B cell (primary cell): ENCODE results near the gene AKR1C3. TPM values are rescaled to one million over a fixed set of nuclear protein-coding genes. Genes with fewer than 3 reads are reported as not detected.

Experiments used
- ATAC-seq: fragments of 200-7000 bp; cut with Tn5 transposase; one replicate; pipeline ENCODE4 v1.10.0; 2021; ENCODE audit warnings: low read depth, mild to moderate bottlenecking, moderate number of reproducible peaks, moderate library complexity
- CTCF ChIA-PET: fragments of 350-600 bp; sonication (Branson Sonifier 250); formaldehyde crosslinking; loops from one replicate; lab custom pipeline; 2021; ENCODE audit warnings: antibody characterized with exemption, inconsistent platforms; lab: Charles Lee
- POLR2A ChIA-PET: fragments of 350-600 bp; sonication (Branson Sonifier 250); formaldehyde crosslinking; loops from one replicate; lab custom pipeline; 2021; ENCODE audit warnings: antibody characterized with exemption; lab: Charles Lee
- DNase-seq: peaks from one replicate; pipeline ENCODE4 v3.0.0; 2013
- H2AFZ ChIP-seq: 2 replicates; pipeline ENCODE4 v1.6.1; 2012; ENCODE audit warnings: mild to moderate bottlenecking, low read depth, low read length; ENCODE audit not compliant: insufficient read depth, poor library complexity, severe bottlenecking
- H3K27ac ChIP-seq, 2 donors: 1 replicate in 1 of 2; 2 replicates in 1 of 2; pipeline ENCODE4 v1.5.1; 2012 to 2013; ENCODE audit warnings: low read length in 2 of 2, mild to moderate bottlenecking in 2 of 2, moderate library complexity in 1 of 2
- H3K27me3 ChIP-seq, 4 experiments: fragments of 200-600 bp in 1 of 4; sonication (generic) in 1 of 4; replicated peaks in 1 of 4; 1 replicate in 2 of 4; 2 replicates in 2 of 4; pipeline versions ENCODE4 v1.6.1 to v1.7.0; 2013 to 2016; ENCODE audit warnings: low read length in 3 of 4, mild to moderate bottlenecking in 2 of 4, mixed read lengths in 1 of 4, moderate library complexity in 1 of 4; ENCODE audit not compliant: insufficient read depth in 4 of 4, control insufficient read depth in 3 of 4; ENCODE audit errors: control extremely low read depth in 1 of 4
- H3K36me3 ChIP-seq, 2 experiments: replicated peaks in 1 of 2; 1 replicate in 1 of 2; 2 replicates in 1 of 2; pipeline versions ENCODE4 v1.6.1 to v1.7.1; 2013; ENCODE audit warnings: low read length in 1 of 2; ENCODE audit not compliant: insufficient read depth in 2 of 2, control insufficient read depth in 1 of 2; ENCODE audit errors: control extremely low read depth in 1 of 2, extremely low read depth in 1 of 2
- H3K4me1 ChIP-seq, 2 donors: fragments of 200-600 bp in 1 of 2; sonication (generic) in 1 of 2; 1 replicate in 1 of 2; 2 replicates in 1 of 2; pipeline versions ENCODE4 v1.5.1 to v1.6.1; 2013 to 2017; ENCODE audit warnings: low read length in 2 of 2; ENCODE audit not compliant: control insufficient read depth in 2 of 2, insufficient read depth in 2 of 2
- H3K4me2 ChIP-seq: replicated peaks from 2 replicates; pipeline ENCODE3; 2012; ENCODE audit warnings: mild to moderate bottlenecking, low read depth, low read length; ENCODE audit not compliant: poor library complexity, severe bottlenecking
- H3K4me3 ChIP-seq, 5 experiments: fragments of 200-600 bp in 1 of 5; sonication (generic) in 1 of 5; 1 replicate in 3 of 5; 2 replicates in 2 of 5; pipeline versions ENCODE4 v1.5.1 to v1.7.0; 2011 to 2016; ENCODE audit warnings: low read length in 4 of 5, mild to moderate bottlenecking in 4 of 5, low read depth in 2 of 5, control low read depth in 1 of 5, moderate library complexity in 1 of 5; ENCODE audit not compliant: insufficient read depth in 1 of 5; ENCODE audit errors: control extremely low read depth in 1 of 5, extremely low read depth in 1 of 5
- H3K79me2 ChIP-seq: fragments of 200-600 bp; sonication (generic); one replicate; pipeline ENCODE4 v1.6.0; 2016; ENCODE audit warnings: low read length; ENCODE audit not compliant: control insufficient read depth, insufficient read depth
- H3K9ac ChIP-seq: fragments of 200-600 bp; sonication (generic); 2 replicates; pipeline ENCODE4 v1.6.1; 2017; ENCODE audit warnings: mild to moderate bottlenecking, low read length, moderate library complexity
- H3K9me3 ChIP-seq, 3 donors: one replicate each; pipeline versions ENCODE4 v1.6.1 to v1.7.1; 2013; ENCODE audit warnings: low read length in 2 of 3; ENCODE audit not compliant: control insufficient read depth in 2 of 3, insufficient read depth in 1 of 3; ENCODE audit errors: control extremely low read depth in 1 of 3
- H4K20me1 ChIP-seq: 2 replicates; pipeline ENCODE4 v1.6.0; 2012; ENCODE audit warnings: mild to moderate bottlenecking, low read length; ENCODE audit not compliant: insufficient read depth, control insufficient read depth, poor library complexity, severe bottlenecking
- H3K27ac Mint-ChIP-seq: one replicate; pipeline ENCODE4 v1.8.0; 2021; ENCODE audit warnings: mixed read lengths
- H3K27me3 Mint-ChIP-seq: one replicate; pipeline ENCODE4 v1.8.0; 2021; ENCODE audit warnings: mixed read lengths
- H3K4me1 Mint-ChIP-seq: one replicate; pipeline ENCODE4 v1.8.0; 2021; ENCODE audit warnings: mixed read lengths
- H3K4me3 Mint-ChIP-seq: one replicate; pipeline ENCODE4 v1.8.0; 2021; ENCODE audit warnings: mixed read lengths
- H3K9me3 Mint-ChIP-seq: one replicate; pipeline ENCODE4 v1.8.0; 2022; ENCODE audit warnings: mixed read lengths; ENCODE audit not compliant: insufficient read depth
- EZH2 ChIP-seq: IDR thresholded peaks from 2 replicates; pipeline ENCODE4 v1.6.1; 2012; ENCODE audit warnings: borderline replicate concordance, low read depth, mild to moderate bottlenecking, moderate library complexity, low read length; ENCODE audit not compliant: insufficient read depth, poor library complexity, severe bottlenecking
- WGBS: methylation state at CpG from one replicate; pipeline ENCODE4 v1.1.5; 2013; ENCODE audit warnings: missing lambda C conversion rate; ENCODE audit not compliant: insufficient coverage; 5-methylcytosine and 5-hydroxymethylcytosine counted together
- intact Hi-C: fragments of 100-400 bp; cut with micrococcal nuclease; formaldehyde crosslinking; loops from one replicate; pipeline ENCODE4 v1.10.0; 2022
- polyA plus RNA-seq: library from polyadenylated mRNA; depleted of rRNA; stranded (reverse); fragments of >200 nt; gene quantifications from 2 replicates; pipeline ENCODE4 v1.2.3, GENCODE V29; 2012
- total RNA-seq, 2 donors: library from RNA; stranded (reverse); fragments of 120-200 nt in 1 of 2; gene quantifications; 1 replicate in 1 of 2; 2 replicates in 1 of 2; pipeline versions ENCODE4 v1.2.3 to v1.2.4, GENCODE V29; 2013 to 2022
- TF ChIP-seq, protein P1 (sequence below): fragments of 200-600 bp; IDR thresholded peaks from one replicate; pipeline ENCODE4 v1.8.0; 2022; ENCODE audit warnings: antibody characterized with exemption, mild to moderate bottlenecking

The AKR1C3 gene
- total and polyA plus RNA-seq, 2 donors (not counting 1 experiment from before 2014, with no cell fraction given), result 0.28 to 0.62 TPM

DNA sequence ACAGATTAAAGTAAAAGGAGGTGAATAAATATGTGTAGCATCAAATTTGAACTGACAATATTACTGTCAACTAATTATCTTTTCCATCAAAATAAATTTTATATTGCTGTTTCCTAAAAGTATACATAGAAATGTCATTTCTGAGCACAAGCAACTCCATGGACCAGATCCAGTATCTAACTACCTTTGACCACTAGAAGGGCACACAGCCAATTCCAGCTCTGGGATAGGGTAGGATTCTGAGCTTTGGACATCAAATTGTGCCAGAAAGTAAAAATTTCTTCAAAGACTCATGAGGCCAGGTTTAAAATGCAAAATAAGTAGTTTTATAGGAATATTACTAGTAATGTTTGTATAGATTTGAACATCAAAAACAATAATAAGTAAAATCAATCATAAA, 29.7 kb downstream of the AKR1C3 start:
- no peak overlapping the region for H3K27ac Mint-ChIP-seq
- CTCF ChIA-PET, result no interaction called here
- peaks cover 1 to 3% (median 2%) of the 10 kb centered on the region in 3 donors for H3K9me3 ChIP-seq
- intact Hi-C loops, result no loop called here
- POLR2A ChIA-PET, result no interaction called here
- DNase-seq, result no peak
- H3K9ac ChIP-seq, result no peak overlapping the region
- H3K79me2 ChIP-seq, result no peaks in the 10 kb centered on the region
- no peak overlapping the region for H3K27ac ChIP-seq
- ATAC-seq, result no peak
- H3K27me3 Mint-ChIP-seq, result no peaks in the 10 kb centered on the region
- H2AFZ ChIP-seq, result no peak overlapping the region
- H3K4me1 Mint-ChIP-seq, result no peaks in the 10 kb centered on the region
- peaks cover 4% of the 10 kb centered on the region for H3K9me3 Mint-ChIP-seq
- H4K20me1 ChIP-seq, result no peaks in the 10 kb centered on the region
- no peak overlapping the region for H3K4me2 ChIP-seq
- no peak overlapping the region for H3K4me3 Mint-ChIP-seq
- no peaks in the 10 kb centered on the region for H3K36me3 ChIP-seq
- TF ChIP-seq, protein P1, sequence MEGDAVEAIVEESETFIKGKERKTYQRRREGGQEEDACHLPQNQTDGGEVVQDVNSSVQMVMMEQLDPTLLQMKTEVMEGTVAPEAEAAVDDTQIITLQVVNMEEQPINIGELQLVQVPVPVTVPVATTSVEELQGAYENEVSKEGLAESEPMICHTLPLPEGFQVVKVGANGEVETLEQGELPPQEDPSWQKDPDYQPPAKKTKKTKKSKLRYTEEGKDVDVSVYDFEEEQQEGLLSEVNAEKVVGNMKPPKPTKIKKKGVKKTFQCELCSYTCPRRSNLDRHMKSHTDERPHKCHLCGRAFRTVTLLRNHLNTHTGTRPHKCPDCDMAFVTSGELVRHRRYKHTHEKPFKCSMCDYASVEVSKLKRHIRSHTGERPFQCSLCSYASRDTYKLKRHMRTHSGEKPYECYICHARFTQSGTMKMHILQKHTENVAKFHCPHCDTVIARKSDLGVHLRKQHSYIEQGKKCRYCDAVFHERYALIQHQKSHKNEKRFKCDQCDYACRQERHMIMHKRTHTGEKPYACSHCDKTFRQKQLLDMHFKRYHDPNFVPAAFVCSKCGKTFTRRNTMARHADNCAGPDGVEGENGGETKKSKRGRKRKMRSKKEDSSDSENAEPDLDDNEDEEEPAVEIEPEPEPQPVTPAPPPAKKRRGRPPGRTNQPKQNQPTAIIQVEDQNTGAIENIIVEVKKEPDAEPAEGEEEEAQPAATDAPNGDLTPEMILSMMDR, result no peak
- TF ChIP-seq EZH2, result no peak
- H3K4me1 ChIP-seq, result no peaks in the 10 kb centered on the region
- H3K4me3 ChIP-seq, result no peak overlapping the region
- no peaks in the 10 kb centered on the region for H3K27me3 ChIP-seq

DNA sequence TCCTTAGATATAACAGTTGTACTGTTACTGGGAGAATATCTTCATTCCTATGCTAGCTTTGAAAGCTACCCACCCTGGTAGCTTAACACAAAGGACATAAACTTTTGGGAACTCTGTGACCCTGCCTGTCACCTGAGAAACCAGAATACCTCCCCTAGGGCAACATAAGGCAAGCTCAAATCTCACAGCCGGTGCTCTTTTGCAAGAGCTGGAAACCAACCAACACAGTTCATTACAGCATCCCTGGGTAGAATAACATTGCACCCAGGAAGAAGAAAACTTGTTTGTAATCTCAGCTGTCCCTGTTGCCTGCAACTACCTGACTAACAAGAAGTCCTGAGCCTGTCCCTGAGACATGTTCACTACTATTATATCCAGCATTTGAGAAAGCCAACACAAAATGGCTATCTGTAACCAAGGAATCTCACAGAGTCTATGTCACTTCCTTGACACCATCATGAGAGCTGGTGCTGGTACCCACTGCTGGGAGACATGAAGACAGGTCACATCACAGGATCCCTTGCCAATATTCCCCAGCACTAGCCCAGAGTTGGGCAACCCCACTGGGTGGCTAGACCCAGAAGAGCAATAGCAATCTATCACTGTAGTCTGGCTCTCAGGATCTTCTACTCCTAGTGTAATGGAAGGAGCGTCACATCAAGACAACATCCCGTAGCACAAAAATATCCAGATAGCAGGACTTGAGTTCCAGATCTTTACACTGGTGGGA, 31.3 kb downstream of the AKR1C3 start:
- no peak for DNase-seq
- ChIA-PET POLR2A (no interaction called here), CTCF (no interaction called here)
- TF ChIP-seq EZH2, result no peak
- TF ChIP-seq, protein P1, result no peak
- H3K4me2 ChIP-seq, result no peak overlapping the region
- no peak overlapping the region for H3K27ac ChIP-seq
- Mint-ChIP-seq H3K4me3 (no peak overlapping the region), H3K4me1 (no peaks in the 10 kb centered on the region), H3K9me3 (peaks cover 3% of the 10 kb centered on the region), H3K27me3 (no peaks in the 10 kb centered on the region), H3K27ac (no peak overlapping the region)
- ATAC-seq, result no peak
- no peaks in the 10 kb centered on the region for H3K36me3 ChIP-seq
- H3K4me3 ChIP-seq, result no peak overlapping the region
- no peaks in the 10 kb centered on the region for H4K20me1 ChIP-seq
- intact Hi-C loops, result no loop called here
- no peaks in the 10 kb centered on the region for H3K79me2 ChIP-seq
- H2AFZ ChIP-seq, result no peak overlapping the region
- no peaks in the 10 kb centered on the region for H3K4me1 ChIP-seq
- no peaks in the 10 kb centered on the region for H3K27me3 ChIP-seq
- no peak overlapping the region for H3K9ac ChIP-seq
- 91% methylated on average over 1 of the region's 3 CpGs for WGBS
- H3K9me3 ChIP-seq, result peaks cover 1 to 3% (median 2%) of the 10 kb centered on the region in 3 donors
